NOMO-1 (cell line): ENCODE data around the gene ARHGAP26.

ENCODE experiments used
- DNase-seq, 2 experiments: peaks; one replicate each; lab custom pipeline; 2025; ENCODE audit not compliant: unreplicated experiment in 2 of 2; lab: John Stamatoyannopoulos, UW

Gene ARHGAP26

GRCh38 chr5:143267186-143267585 is 497.0 kb downstream of the ARHGAP26 start:
- no peak for DNase-seq

GRCh38 chr5:143268388-143268787 is 498.2 kb downstream of the ARHGAP26 start:
- no peak for DNase-seq

- DNase-seq = no peak
These were observed 501.3 kb downstream of the ARHGAP26 start for GRCh38 chr5:143271431-143271830.

- no peak for DNase-seq
These were observed 504.8 kb downstream of the ARHGAP26 start for GRCh38 chr5:143274952-143275351.

GRCh38 chr5:143275512-143276363 is 505.6 kb downstream of the ARHGAP26 start:
- peak; percentile 20 to 52 for DNase-seq

- DNase-seq = no peak
These were observed 507.4 kb downstream of the ARHGAP26 start for GRCh38 chr5:143277536-143277935.
